ENCODE data around the gene MTMR2.

Gene MTMR2

GRCh38 chr11:95917193-95918036 is 6.5 kb downstream of the MTMR2 start:
- peak; percentile 61 to 89 for DNase-seq

GRCh38 chr11:95916049-95916448 is 7.9 kb downstream of the MTMR2 start:
- DNase-seq = no peak

GRCh38 chr11:95915051-95915450 is 8.9 kb downstream of the MTMR2 start:
- DNase-seq = no peak

- no peak for DNase-seq
These were observed 9.9 kb downstream of the MTMR2 start for GRCh38 chr11:95913830-95914615.

GRCh38 chr11:95912902-95913560 is 10.9 kb downstream of the MTMR2 start:
- no peak for DNase-seq

- no peak for DNase-seq
These were observed 12.5 kb downstream of the MTMR2 start for GRCh38 chr11:95911369-95911759.

- DNase-seq = no peak
These were observed 13.1 kb downstream of the MTMR2 start for GRCh38 chr11:95910638-95911368.

DNA sequence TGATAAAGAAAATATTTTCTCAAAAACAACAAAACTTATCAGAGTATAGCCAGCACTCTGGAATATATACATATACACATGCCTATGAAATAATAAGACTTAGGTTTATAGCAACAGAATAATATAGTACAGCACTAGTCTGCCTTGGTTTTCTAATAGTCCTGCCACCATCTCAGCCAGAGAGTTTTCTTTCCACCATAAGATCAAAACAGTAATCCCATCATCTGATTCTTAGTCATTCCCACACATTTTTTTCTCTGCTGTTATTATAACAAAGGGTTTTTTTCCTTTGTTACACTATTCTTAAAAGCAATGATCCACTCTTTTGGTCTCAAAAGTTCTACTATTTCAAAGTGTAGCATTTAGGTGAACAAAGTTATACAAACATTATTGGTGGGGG is 15.1 kb downstream of the MTMR2 start:
- DNase-seq = no peak

GRCh38 chr11:95907476-95907875 is 16.4 kb downstream of the MTMR2 start:
- no peak for DNase-seq

- no peak for DNase-seq
These were observed 19.8 kb downstream of the MTMR2 start for GRCh38 chr11:95904009-95904650.

GRCh38 chr11:95898782-95899181 is 25.1 kb downstream of the MTMR2 start:
- no peak for DNase-seq

- no peak for DNase-seq
These were observed 26.2 kb downstream of the MTMR2 start for GRCh38 chr11:95897731-95898130.

- no peak for DNase-seq
These were observed 28.1 kb downstream of the MTMR2 start for GRCh38 chr11:95895815-95896214.

GRCh38 chr11:95892892-95893570 is 30.9 kb downstream of the MTMR2 start:
- DNase-seq = no peak

DNA sequence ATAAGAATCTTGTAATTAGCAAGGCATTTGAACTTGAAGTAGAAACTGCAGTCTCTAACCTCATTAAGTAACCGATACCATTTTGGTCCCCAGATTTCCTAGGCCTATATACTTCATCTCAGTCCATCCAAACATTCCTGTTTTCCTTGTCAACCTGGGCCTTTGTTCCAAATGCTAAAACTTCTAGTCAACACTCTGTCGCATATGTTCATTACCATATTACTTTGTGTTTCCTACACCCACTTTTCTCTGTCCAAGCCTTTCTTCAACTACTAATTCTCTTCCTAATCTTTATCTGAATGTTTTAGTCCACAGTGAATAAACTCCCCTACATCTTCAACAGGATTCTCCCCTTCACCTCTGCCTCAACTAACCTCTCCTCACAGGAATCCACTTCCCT is 31.4 kb downstream of the MTMR2 start:
- DNase-seq = no peak

DNA sequence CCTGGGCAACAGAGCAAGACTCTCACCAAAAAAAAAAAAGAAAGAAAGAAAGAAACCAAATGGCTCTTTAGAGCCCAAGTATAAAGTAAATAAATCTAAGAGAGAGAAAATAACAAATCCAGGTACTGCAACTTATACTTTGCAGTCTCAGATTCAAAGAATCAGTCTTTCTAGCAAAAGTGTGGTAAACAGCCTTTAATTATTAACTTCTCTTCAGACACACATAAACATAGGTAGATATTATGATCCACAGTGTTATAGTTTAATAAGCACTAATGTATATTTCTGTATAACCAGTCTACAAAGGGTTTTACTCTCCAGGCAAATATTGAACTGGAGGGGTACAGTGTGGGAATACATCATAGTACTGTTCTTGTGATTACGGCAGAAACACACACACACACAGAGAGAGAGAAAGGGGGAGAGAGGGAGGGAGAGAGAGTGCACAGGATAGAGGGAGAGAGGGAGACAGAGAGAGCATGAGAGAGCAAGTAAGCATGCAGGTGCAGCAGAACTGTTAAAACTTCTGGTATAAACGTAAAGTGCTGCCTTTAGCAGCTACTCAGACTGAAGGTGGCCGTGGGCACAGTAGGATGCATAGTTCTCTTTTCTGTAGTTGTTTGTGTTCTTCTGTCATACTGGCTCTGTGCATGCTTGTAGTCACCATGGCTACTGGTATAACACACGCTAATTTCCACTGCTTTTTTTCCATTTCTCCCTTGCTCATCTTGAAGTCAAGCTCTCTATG is 32.3 kb downstream of the MTMR2 start:
- peak in 1 of 2 experiments; percentile 10 for DNase-seq

DNA sequence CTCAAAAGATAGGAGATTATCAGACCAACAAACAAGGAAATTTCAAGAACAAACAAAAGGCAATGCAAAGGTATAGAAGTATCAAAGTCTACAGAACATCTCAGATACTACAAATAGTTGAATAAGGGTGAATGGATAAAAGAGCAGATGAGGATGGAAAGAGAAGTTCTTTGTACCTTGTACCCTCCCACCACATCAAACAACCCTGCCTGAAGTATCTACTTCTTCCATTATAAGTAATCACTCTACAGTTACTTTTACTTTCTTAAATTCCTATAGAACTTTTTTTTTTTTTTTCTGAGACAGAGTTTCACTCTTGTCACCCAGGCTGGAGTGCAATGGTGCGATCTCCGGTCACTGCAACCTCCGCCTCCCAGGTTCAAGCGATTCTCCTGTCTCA is 35.1 kb downstream of the MTMR2 start:
- DNase-seq = no peak

DNA sequence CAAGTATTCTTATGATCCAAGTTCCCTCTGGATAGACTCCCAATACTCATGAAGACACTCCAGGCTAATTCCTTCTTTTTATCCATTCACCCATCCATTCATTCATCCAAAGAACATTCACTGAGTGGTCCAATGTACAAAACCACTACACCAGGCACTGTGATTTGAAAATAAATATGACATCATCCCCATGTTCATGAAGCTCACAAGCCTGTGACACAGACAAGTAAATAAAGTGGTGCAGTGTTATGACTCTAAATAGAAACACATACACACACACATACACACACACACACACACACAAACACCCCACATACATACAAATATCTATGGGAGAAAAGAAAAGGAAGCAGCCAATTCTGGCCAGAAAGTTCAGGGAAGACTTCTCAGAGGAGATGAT is 35.5 kb downstream of the MTMR2 start:
- DNase-seq = no peak

GRCh38 chr11:95886462-95886861 is 37.4 kb downstream of the MTMR2 start:
- no peak for DNase-seq

DNA sequence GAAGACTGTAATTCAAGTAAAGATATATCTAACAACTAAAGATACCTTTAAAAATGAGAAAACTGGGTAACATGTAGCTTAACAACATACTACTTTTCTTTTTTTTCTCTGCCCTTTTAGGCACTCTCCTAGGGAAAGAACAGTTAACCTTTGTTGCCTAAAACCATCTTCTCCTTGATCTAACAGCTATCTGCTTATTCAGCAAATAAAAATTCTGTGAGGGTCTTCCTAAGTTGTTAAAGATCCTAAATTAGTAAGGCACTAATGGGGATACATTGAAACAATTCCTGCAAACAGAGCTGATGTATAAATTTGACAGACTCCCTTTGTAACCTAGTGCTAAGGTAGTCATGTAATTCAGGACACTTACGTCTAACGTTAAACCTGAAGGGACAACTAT is 39.1 kb downstream of the MTMR2 start:
- no peak for DNase-seq

DNA sequence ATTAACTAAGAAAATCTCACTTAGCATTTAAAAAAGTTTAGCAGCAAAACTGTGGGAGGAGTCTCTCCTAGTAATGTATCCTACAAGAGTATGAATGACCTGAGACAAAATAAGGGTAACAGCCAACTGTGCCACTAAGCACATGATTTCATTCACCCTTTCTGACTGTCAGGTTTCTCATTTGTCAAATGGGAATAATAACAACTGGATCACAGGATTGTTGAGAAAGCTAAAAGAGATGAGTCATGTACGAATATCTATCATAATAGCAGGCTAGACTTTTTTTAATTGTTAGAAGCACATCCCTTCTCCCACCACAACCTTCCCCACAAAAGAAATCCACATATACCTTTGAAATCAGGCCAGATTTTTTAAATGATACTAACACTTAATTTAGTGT is 39.5 kb downstream of the MTMR2 start:
- DNase-seq = peak in 1 of 2 experiments; percentile 26
